Liver (tissue), 3 donors: ENCODE results near the gene TTC7B.

ENCODE experiments used
- CTCF ChIP-seq: fragments of 150-350 bp; IDR thresholded peaks from 2 replicates; pipeline ENCODE4 v1.5.1; 2017; ENCODE audit warnings: improper control_type of control experiment, low read depth, low read length; ENCODE audit not compliant: missing input control
- EGR1 ChIP-seq, 2 donors: IDR thresholded peaks; 2 replicates each; pipeline ENCODE4 v1.6.1; 2016 to 2018; ENCODE audit warnings: antibody characterized with exemption in 2 of 2, low read depth in 2 of 2
- FOXA2 ChIP-seq: IDR thresholded peaks from 2 replicates; pipeline ENCODE4 v1.6.1; 2016; ENCODE audit warnings: antibody characterized with exemption
- JUND ChIP-seq, 2 donors: IDR thresholded peaks; 2 replicates each; pipeline ENCODE4 v1.6.1; 2016; ENCODE audit warnings: antibody characterized with exemption in 2 of 2
- MAX ChIP-seq: IDR thresholded peaks from 2 replicates; pipeline ENCODE4 v1.6.1; 2016; ENCODE audit warnings: antibody characterized with exemption
- NR2F2 ChIP-seq: IDR thresholded peaks from 2 replicates; pipeline ENCODE4 v1.6.1; 2016; ENCODE audit warnings: antibody characterized with exemption
- RAD21 ChIP-seq, 2 donors: IDR thresholded peaks; 2 replicates each; pipeline ENCODE4 v1.6.1; 2016; ENCODE audit warnings: antibody characterized with exemption in 2 of 2, mild to moderate bottlenecking in 2 of 2
- REST ChIP-seq: IDR thresholded peaks from 2 replicates; pipeline ENCODE4 v1.6.1; 2016; ENCODE audit warnings: antibody characterized with exemption, mild to moderate bottlenecking
- RXRA ChIP-seq, 2 donors: IDR thresholded peaks; 2 replicates each; pipeline ENCODE4 v1.6.1; 2017 to 2018; ENCODE audit warnings: antibody characterized with exemption in 2 of 2, mild to moderate bottlenecking in 1 of 2
- SP1 ChIP-seq: IDR thresholded peaks from 2 replicates; pipeline ENCODE4 v1.6.1; 2018; ENCODE audit warnings: antibody characterized with exemption, mild to moderate bottlenecking
- TAF1 ChIP-seq: conservative IDR thresholded peaks from 2 replicates; pipeline ENCODE4 v1.6.1; 2016; ENCODE audit warnings: antibody characterized with exemption, mild to moderate bottlenecking
- ZBTB33 ChIP-seq: IDR thresholded peaks from 2 replicates; pipeline ENCODE4 v1.6.1; 2016; ENCODE audit warnings: antibody characterized with exemption
- donor health status: healthy.
- donor health status: healthy.

GRCh38 chr14:90583427-90583826 is 232.8 kb downstream of the TTC7B start:
- no peak for TF ChIP-seq JUND (IDR thresholded peaks at IDR 0.05)
- TF ChIP-seq RAD21 (IDR thresholded peaks at IDR 0.05) = no peak
- no peak for TF ChIP-seq CTCF
- TF ChIP-seq RXRA (IDR thresholded peaks at IDR 0.05) = no peak
- no peak for TF ChIP-seq ZBTB33
- no peak for TF ChIP-seq SP1
- TF ChIP-seq NR2F2 = no peak
- no peak for TF ChIP-seq TAF1
- no peak for TF ChIP-seq EGR1 (IDR thresholded peaks at IDR 0.05; ENCODE audit: low read depth in 2 of 2)
- TF ChIP-seq FOXA2 = no peak
- TF ChIP-seq REST = no peak
- TF ChIP-seq MAX = no peak
